ENCODE measurements around the gene CPD. TPM values are rescaled to one million over a fixed set of nuclear protein-coding genes. Genes with fewer than 3 reads are reported as not detected.
A peak's percentile ranks its signal among the peaks of the same experiment; 100 is the strongest.

Gene CPD
- total and polyA plus RNA-seq, 8 donors, result 4.6 to 48.4 (median 32.7) TPM

DNA sequence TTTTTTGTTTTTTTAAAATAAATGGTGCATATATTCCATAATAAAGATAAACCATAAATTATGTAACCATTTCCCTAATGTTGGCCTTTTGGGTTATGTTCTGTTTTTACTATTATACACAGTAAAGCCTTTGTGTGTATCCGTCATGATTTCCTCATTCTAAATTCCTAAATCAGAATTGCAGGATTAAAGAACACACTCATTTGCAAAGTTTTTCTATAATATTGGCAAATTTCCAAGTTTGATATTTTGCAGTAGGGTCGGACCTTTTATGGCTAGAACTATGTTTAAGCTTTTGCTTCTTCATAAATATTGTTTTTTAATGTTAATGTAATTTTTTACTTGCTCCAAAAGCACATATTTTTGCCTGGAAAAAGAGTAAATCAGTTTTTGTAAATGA lies 115.1 kb downstream of the CPD start:
- DNase-seq (no peak), ATAC-seq (no peak), FAIRE-seq (peak; percentile 72)
- Histone ChIP-seq H3K27ac (no peak overlapping the region), H3K9me3 (no peaks in the 10 kb centered on the region), H3K27me3 (no peaks in the 10 kb centered on the region), H3K4me3 (no peak overlapping the region), H3K36me3 (peaks cover 0 to 63% (median 32%) of the 10 kb centered on the region in 3 donors), H3K4me1 (no peaks in the 10 kb centered on the region)
- TF ChIP-seq, protein P1, sequence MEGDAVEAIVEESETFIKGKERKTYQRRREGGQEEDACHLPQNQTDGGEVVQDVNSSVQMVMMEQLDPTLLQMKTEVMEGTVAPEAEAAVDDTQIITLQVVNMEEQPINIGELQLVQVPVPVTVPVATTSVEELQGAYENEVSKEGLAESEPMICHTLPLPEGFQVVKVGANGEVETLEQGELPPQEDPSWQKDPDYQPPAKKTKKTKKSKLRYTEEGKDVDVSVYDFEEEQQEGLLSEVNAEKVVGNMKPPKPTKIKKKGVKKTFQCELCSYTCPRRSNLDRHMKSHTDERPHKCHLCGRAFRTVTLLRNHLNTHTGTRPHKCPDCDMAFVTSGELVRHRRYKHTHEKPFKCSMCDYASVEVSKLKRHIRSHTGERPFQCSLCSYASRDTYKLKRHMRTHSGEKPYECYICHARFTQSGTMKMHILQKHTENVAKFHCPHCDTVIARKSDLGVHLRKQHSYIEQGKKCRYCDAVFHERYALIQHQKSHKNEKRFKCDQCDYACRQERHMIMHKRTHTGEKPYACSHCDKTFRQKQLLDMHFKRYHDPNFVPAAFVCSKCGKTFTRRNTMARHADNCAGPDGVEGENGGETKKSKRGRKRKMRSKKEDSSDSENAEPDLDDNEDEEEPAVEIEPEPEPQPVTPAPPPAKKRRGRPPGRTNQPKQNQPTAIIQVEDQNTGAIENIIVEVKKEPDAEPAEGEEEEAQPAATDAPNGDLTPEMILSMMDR (IDR thresholded peaks at IDR 0.05), result no peak
- intact Hi-C loops (cut with DNase I), result no loop called here
- 54 to 59% methylated on average over 2 of the region's 2 CpGs for WGBS, 2 donors

DNA sequence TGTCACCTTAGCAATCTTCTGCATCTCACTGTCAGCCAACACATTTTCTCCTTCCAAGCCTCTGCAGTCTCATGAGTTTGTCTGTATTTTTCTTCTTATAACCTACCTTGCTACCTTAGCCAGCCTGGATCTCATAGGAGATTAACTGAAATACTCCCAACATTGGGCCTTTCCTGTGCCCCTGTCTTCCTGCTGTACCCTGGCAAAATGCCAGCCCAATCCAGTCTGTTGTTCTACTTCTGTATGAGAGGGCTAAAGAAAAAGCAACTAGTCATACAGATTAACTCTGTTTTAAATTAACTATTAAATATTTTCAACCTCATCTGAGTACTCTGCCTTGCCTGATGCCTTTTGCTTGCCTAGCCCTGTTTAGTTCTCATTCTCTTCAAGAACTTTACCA lies 116.9 kb downstream of the CPD start:
- Histone ChIP-seq H3K4me3 (no peak overlapping the region), H3K27me3 (no peaks in the 10 kb centered on the region), H3K36me3 (peaks cover 0 to 45% (median 25%) of the 10 kb centered on the region in 3 donors), H3K9me3 (no peaks in the 10 kb centered on the region), H3K4me1 (no peaks in the 10 kb centered on the region), H3K27ac (no peak overlapping the region)
- FAIRE-seq (no peak), DNase-seq (peak in 1 of 6 donors; percentile 25), ATAC-seq (no peak)
- intact Hi-C loops (cut with DNase I), result no loop called here
- TF ChIP-seq, protein P1 (IDR thresholded peaks at IDR 0.05), result no peak

DNA sequence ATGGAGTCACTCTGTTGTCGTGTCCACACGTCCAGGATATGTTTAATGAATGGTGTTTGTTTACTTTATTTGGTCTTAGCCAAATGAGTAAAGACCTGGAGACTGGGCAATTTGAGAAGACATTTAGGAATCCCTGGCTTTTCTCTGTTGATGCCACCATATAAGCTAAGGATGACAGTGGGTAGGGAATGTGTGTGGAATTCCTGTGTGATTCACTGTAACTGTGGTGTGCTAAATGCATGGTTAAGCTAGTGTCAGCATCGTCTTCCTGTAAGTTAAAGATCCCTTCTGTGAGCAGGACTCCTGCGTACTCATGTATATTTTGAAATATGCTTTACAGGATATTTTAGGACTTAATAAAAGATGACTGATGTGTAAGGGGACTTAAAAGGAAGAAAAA lies 124.8 kb downstream of the CPD start:
- TF ChIP-seq, protein P1 (IDR thresholded peaks at IDR 0.05), result no peak
- Histone ChIP-seq H3K4me3 (no peak overlapping the region), H3K36me3 (peaks cover 0 to 11% (median 6%) of the 10 kb centered on the region in 3 donors), H3K27me3 (no peaks in the 10 kb centered on the region), H3K4me1 (no peaks in the 10 kb centered on the region), H3K27ac (no peak overlapping the region), H3K9me3 (no peaks in the 10 kb centered on the region)
- DNase-seq (no peak), FAIRE-seq (no peak), ATAC-seq (no peak)
- 75 to 80% methylated on average over 4 of the region's 4 CpGs for WGBS, 2 donors
- intact Hi-C loops (cut with DNase I), result no loop called here

DNA sequence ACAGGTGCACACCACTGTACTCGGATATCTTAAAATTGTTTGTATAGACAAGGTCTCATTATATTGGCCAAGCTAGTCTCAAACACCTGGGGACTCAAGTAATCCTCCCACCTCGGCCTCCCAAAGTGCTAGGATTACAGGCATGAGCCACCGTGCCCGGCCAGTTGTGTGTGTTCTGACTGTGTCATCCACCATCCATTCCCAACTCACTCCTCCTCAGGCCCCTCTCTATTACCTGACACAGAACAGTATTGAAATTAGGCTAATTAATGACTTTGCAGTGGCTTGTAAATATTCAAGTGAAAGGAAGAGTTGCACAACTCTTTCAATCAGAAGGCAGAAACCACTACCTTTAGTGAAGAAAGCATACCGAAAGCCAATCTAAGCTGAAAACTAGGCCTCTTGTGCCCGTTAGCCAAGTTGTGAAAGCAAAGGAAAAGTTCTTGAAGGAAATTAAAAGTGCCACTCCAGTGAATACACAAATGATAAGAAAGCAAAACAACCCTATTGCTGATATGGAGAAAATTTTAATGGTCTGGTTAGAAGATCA lies 127.2 kb downstream of the CPD start:
- FAIRE-seq (no peak), ATAC-seq (no peak), DNase-seq (no peak)
- intact Hi-C loops (cut with DNase I), result no loop called here
- H3K9me3 ChIP-seq, result no peaks in the 10 kb centered on the region
- no peaks in the 10 kb centered on the region for H3K27me3 ChIP-seq
- WGBS, 2 donors, result 86 to 89% methylated on average over 6 of the region's 6 CpGs
- no peak overlapping the region for H3K27ac ChIP-seq
- TF ChIP-seq, protein P1 (IDR thresholded peaks at IDR 0.05), result no peak
- H3K36me3 ChIP-seq, result peaks cover 0 to 11% (median 6%) of the 10 kb centered on the region in 3 donors
- H3K4me1 ChIP-seq, result no peaks in the 10 kb centered on the region
- no peak overlapping the region for H3K4me3 ChIP-seq

DNA sequence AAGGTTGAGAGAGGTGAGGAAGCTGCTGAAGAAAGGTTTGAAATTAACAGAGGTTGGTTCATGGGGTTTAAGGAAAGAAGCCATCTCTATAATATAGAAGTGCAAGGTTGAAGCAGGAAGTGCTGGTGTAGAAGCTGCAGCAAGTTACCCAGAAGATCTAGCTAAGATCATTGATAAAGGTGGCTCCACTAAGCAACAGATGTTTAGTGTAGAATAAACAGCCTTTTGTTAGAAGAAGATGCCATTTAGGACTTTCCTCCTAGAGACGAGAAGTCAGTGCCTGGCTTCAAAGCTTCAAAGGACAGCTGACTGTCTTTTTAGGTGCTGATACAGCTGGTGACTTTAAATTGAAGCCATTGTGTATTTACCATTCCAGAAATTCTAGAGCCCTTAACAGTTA lies 127.8 kb downstream of the CPD start:
- Histone ChIP-seq H3K4me3 (no peak overlapping the region), H3K36me3 (peaks cover 0 to 11% (median 1%) of the 10 kb centered on the region in 3 donors), H3K9me3 (no peaks in the 10 kb centered on the region), H3K27ac (no peak overlapping the region), H3K27me3 (no peaks in the 10 kb centered on the region), H3K4me1 (no peaks in the 10 kb centered on the region)
- FAIRE-seq, result no peak
- TF ChIP-seq, protein P1 (IDR thresholded peaks at IDR 0.05), result no peak
- no peak for ATAC-seq
- WGBS, 2 donors, result 95 to 98% methylated on average over 1 of the region's 1 CpG
- DNase-seq, result no peak
- intact Hi-C loops (cut with DNase I), result no loop called here
